ENCODE measurements around the gene DHCR7. TPM values are rescaled to one million over a fixed set of nuclear protein-coding genes. Genes with fewer than 3 reads are reported as not detected.

DHCR7 gene
- total and polyA plus RNA-seq, 2 experiments from 2014 or later, result 84.0 to 166 TPM

DNA sequence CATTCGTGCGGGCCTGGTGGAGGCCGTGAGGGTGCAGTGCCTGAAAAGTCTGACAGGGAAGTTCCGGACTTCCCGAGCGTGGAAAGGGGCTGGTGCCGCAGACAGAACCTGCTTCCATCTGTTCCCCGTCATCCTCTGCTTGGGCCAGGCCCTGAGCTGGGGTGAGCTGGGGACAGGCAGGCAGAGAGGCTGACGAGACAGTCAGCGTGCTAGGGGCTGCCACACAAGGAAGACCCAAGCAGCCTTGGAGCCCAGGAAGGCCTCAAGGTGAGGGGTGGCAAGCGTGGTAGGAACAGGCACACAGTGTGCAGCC, 30.3 kb upstream of the DHCR7 start:
- no peaks in the 10 kb centered on the region for H3K79me2 ChIP-seq (replicated peaks; ENCODE audit: insufficient read depth)
- no peaks in the 10 kb centered on the region for H3K4me1 ChIP-seq (ENCODE audit: insufficient read depth)
- no peak overlapping the region for H2AFZ ChIP-seq
- TF ChIP-seq, protein P1, sequence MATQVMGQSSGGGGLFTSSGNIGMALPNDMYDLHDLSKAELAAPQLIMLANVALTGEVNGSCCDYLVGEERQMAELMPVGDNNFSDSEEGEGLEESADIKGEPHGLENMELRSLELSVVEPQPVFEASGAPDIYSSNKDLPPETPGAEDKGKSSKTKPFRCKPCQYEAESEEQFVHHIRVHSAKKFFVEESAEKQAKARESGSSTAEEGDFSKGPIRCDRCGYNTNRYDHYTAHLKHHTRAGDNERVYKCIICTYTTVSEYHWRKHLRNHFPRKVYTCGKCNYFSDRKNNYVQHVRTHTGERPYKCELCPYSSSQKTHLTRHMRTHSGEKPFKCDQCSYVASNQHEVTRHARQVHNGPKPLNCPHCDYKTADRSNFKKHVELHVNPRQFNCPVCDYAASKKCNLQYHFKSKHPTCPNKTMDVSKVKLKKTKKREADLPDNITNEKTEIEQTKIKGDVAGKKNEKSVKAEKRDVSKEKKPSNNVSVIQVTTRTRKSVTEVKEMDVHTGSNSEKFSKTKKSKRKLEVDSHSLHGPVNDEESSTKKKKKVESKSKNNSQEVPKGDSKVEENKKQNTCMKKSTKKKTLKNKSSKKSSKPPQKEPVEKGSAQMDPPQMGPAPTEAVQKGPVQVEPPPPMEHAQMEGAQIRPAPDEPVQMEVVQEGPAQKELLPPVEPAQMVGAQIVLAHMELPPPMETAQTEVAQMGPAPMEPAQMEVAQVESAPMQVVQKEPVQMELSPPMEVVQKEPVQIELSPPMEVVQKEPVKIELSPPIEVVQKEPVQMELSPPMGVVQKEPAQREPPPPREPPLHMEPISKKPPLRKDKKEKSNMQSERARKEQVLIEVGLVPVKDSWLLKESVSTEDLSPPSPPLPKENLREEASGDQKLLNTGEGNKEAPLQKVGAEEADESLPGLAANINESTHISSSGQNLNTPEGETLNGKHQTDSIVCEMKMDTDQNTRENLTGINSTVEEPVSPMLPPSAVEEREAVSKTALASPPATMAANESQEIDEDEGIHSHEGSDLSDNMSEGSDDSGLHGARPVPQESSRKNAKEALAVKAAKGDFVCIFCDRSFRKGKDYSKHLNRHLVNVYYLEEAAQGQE (IDR thresholded peaks at IDR 0.05; ENCODE audit: unreplicated experiment), result no peak
- TF ChIP-seq POLR2AphosphoS5 (IDR thresholded peaks at IDR 0.05; ENCODE audit: low read depth) (no peak), NANOG (IDR thresholded peaks at IDR 0.05; ENCODE audit: borderline replicate concordance) (no peak), ZNF114 (CRISPR knock-in tag; IDR thresholded peaks at IDR 0.05) (no peak), ZNF331 (CRISPR knock-in tag; IDR thresholded peaks at IDR 0.05; ENCODE audit: low read depth) (no peak), EZH2 (IDR thresholded peaks at IDR 0.05; ENCODE audit: low read depth, unreplicated experiment) (no peak), EZH2phosphoT487 (IDR thresholded peaks at IDR 0.05; ENCODE audit: unreplicated experiment) (no peak), JUNB (IDR thresholded peaks at IDR 0.05; ENCODE audit: unreplicated experiment) (no peak), STAT1 (IDR thresholded peaks at IDR 0.05; ENCODE audit: unreplicated experiment) (no peak), CREB1 (CRISPR knock-in tag; IDR thresholded peaks at IDR 0.05; ENCODE audit: low read depth) (no peak)
- TF ChIP-seq, protein P2, sequence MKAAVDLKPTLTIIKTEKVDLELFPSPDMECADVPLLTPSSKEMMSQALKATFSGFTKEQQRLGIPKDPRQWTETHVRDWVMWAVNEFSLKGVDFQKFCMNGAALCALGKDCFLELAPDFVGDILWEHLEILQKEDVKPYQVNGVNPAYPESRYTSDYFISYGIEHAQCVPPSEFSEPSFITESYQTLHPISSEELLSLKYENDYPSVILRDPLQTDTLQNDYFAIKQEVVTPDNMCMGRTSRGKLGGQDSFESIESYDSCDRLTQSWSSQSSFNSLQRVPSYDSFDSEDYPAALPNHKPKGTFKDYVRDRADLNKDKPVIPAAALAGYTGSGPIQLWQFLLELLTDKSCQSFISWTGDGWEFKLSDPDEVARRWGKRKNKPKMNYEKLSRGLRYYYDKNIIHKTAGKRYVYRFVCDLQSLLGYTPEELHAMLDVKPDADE (IDR thresholded peaks at IDR 0.05), result no peak
- TF ChIP-seq, protein P3, sequence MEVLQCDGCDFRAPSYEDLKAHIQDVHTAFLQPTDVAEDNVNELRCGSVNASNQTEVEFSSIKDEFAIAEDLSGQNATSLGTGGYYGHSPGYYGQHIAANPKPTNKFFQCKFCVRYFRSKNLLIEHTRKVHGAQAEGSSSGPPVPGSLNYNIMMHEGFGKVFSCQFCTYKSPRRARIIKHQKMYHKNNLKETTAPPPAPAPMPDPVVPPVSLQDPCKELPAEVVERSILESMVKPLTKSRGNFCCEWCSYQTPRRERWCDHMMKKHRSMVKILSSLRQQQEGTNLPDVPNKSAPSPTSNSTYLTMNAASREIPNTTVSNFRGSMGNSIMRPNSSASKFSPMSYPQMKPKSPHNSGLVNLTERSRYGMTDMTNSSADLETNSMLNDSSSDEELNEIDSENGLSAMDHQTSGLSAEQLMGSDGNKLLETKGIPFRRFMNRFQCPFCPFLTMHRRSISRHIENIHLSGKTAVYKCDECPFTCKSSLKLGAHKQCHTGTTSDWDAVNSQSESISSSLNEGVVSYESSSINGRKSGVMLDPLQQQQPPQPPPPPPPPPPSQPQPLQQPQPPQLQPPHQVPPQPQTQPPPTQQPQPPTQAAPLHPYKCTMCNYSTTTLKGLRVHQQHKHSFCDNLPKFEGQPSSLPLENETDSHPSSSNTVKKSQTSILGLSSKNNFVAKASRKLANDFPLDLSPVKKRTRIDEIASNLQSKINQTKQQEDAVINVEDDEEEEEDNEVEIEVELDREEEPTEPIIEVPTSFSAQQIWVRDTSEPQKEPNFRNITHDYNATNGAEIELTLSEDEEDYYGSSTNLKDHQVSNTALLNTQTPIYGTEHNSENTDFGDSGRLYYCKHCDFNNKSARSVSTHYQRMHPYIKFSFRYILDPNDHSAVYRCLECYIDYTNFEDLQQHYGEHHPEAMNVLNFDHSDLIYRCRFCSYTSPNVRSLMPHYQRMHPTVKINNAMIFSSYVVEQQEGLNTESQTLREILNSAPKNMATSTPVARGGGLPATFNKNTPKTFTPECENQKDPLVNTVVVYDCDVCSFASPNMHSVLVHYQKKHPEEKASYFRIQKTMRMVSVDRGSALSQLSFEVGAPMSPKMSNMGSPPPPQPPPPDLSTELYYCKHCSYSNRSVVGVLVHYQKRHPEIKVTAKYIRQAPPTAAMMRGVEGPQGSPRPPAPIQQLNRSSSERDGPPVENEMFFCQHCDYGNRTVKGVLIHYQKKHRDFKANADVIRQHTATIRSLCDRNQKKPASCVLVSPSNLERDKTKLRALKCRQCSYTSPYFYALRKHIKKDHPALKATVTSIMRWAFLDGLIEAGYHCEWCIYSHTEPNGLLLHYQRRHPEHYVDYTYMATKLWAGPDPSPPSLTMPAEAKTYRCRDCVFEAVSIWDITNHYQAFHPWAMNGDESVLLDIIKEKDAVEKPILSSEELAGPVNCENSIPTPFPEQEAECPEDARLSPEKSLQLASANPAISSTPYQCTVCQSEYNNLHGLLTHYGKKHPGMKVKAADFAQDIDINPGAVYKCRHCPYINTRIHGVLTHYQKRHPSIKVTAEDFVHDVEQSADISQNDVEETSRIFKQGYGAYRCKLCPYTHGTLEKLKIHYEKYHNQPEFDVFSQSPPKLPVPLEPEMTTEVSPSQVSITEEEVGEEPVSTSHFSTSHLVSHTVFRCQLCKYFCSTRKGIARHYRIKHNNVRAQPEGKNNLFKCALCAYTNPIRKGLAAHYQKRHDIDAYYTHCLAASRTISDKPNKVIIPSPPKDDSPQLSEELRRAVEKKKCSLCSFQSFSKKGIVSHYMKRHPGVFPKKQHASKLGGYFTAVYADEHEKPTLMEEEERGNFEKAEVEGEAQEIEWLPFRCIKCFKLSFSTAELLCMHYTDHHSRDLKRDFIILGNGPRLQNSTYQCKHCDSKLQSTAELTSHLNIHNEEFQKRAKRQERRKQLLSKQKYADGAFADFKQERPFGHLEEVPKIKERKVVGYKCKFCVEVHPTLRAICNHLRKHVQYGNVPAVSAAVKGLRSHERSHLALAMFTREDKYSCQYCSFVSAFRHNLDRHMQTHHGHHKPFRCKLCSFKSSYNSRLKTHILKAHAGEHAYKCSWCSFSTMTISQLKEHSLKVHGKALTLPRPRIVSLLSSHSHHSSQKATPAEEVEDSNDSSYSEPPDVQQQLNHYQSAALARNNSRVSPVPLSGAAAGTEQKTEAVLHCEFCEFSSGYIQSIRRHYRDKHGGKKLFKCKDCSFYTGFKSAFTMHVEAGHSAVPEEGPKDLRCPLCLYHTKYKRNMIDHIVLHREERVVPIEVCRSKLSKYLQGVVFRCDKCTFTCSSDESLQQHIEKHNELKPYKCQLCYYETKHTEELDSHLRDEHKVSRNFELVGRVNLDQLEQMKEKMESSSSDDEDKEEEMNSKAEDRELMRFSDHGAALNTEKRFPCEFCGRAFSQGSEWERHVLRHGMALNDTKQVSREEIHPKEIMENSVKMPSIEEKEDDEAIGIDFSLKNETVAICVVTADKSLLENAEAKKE (CRISPR knock-in tag; IDR thresholded peaks at IDR 0.05), result no peak
- TF ChIP-seq, protein P4, sequence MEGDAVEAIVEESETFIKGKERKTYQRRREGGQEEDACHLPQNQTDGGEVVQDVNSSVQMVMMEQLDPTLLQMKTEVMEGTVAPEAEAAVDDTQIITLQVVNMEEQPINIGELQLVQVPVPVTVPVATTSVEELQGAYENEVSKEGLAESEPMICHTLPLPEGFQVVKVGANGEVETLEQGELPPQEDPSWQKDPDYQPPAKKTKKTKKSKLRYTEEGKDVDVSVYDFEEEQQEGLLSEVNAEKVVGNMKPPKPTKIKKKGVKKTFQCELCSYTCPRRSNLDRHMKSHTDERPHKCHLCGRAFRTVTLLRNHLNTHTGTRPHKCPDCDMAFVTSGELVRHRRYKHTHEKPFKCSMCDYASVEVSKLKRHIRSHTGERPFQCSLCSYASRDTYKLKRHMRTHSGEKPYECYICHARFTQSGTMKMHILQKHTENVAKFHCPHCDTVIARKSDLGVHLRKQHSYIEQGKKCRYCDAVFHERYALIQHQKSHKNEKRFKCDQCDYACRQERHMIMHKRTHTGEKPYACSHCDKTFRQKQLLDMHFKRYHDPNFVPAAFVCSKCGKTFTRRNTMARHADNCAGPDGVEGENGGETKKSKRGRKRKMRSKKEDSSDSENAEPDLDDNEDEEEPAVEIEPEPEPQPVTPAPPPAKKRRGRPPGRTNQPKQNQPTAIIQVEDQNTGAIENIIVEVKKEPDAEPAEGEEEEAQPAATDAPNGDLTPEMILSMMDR (conservative IDR thresholded peaks at IDR 0.05; ENCODE audit: low read depth in 2 of 2), result no peak
- Mint-ChIP-seq H3K9me3 (no peaks in the 10 kb centered on the region), H3K4me3 (no peak overlapping the region), H3K27ac (no peak overlapping the region), H3K36me3 (ENCODE audit: low read depth) (peaks cover 54% of the 10 kb centered on the region), H3K4me1 (peaks cover 12% of the 10 kb centered on the region), H3K27me3 (ENCODE audit: insufficient read depth, low read depth, poor library complexity) (peaks cover 2% of the 10 kb centered on the region)
- no peak overlapping the region for H3K4me2 ChIP-seq
- H3K9me2 ChIP-seq (ENCODE audit: insufficient read depth), result no peaks in the 10 kb centered on the region
- DNase-seq (ENCODE audit: low spot score) (no peak), ATAC-seq (no peak)
- H3K4me3 ChIP-seq, result no peak overlapping the region
- no peaks in the 10 kb centered on the region for H3F3A ChIP-seq (replicated peaks; ENCODE audit: low read depth)
- H3K36me3 ChIP-seq (ENCODE audit: insufficient read depth), result peaks cover 8% of the 10 kb centered on the region
- H4K20me1 ChIP-seq (replicated peaks; ENCODE audit: insufficient read depth), result no peaks in the 10 kb centered on the region
- no peak overlapping the region for H3K27ac ChIP-seq (ENCODE audit: low read depth)
- H3K27me3 ChIP-seq (ENCODE audit: insufficient read depth), result no peaks in the 10 kb centered on the region

Measured in GM23338 (cell line).